HG03139 (cell line): ENCODE measurements around the gene CDC37L1.
"Not testable (repeated sequence)": the region's sequence is repeated elsewhere in the genome, so short reads cannot be mapped to it uniquely, and the experiment has no call there.

Source experiments
- ATAC-seq: cut with Tn5 transposase; IDR thresholded peaks from one replicate; pipeline ENCODE4 v1.9.1; 2021; ENCODE audit not compliant: unreplicated experiment

CDC37L1 gene

GRCh38 chr9:4748612-4749011 lies 69.2 kb downstream of the CDC37L1 start:
- no peak for ATAC-seq

GRCh38 chr9:4750023-4750673 lies 70.8 kb downstream of the CDC37L1 start:
- ATAC-seq: no peak

GRCh38 chr9:4754530-4754929 lies 75.2 kb downstream of the CDC37L1 start:
- not testable (repeated sequence) for ATAC-seq

- ATAC-seq: no peak
These were observed 75.7 kb downstream of the CDC37L1 start for GRCh38 chr9:4755026-4755609.

GRCh38 chr9:4756420-4756819 lies 77.1 kb downstream of the CDC37L1 start:
- ATAC-seq: no peak
